Jurkat, Clone E6-1 (cell line): Measurements from ENCODE around the gene RBFOX1.
"Not testable (repeated sequence)": the region's sequence is repeated elsewhere in the genome, so short reads cannot be mapped to it uniquely, and the experiment has no call there.

Experiments
- DNase-seq: peaks from one replicate; pipeline ENCODE4 v3.0.0-alpha.2; 2011; ENCODE audit warnings: low read depth, low spot score
- H3K4me3 ChIP-seq: 2 replicates; pipeline ENCODE4 v1.5.1; 2011; ENCODE audit warnings: mild to moderate bottlenecking, low read length, control low read depth, moderate library complexity

The RBFOX1 gene

GRCh38 chr16:7442050-7442449 lies 109.4 kb downstream of the RBFOX1 start:
- no peak for DNase-seq

GRCh38 chr16:7443142-7443541 lies 110.5 kb downstream of the RBFOX1 start:
- DNase-seq, result no peak
- H3K4me3 ChIP-seq, result no peak overlapping the region

More at GRCh38 chr16:7442050-7442449, 109.4 kb downstream of the RBFOX1 start:
- H3K4me3 ChIP-seq, result no peak overlapping the region

- no peak for DNase-seq
- no peak overlapping the region for H3K4me3 ChIP-seq
These were observed 111.2 kb downstream of the RBFOX1 start for GRCh38 chr16:7443648-7444365.

GRCh38 chr16:7449306-7449705 lies 116.7 kb downstream of the RBFOX1 start:
- H3K4me3 ChIP-seq, result no peak overlapping the region
- DNase-seq, result no peak

GRCh38 chr16:7449808-7450207 lies 117.2 kb downstream of the RBFOX1 start:
- H3K4me3 ChIP-seq, result no peak overlapping the region
- DNase-seq, result no peak

- H3K4me3 ChIP-seq, result no peak overlapping the region
- DNase-seq, result no peak
These were observed 117.8 kb downstream of the RBFOX1 start for GRCh38 chr16:7450440-7450839.

- no peak for DNase-seq
- no peak overlapping the region for H3K4me3 ChIP-seq
These were observed 119.4 kb downstream of the RBFOX1 start for GRCh38 chr16:7452090-7452489.

GRCh38 chr16:7456211-7456610 lies 123.6 kb downstream of the RBFOX1 start:
- no peak for DNase-seq

GRCh38 chr16:7458144-7458543 lies 125.5 kb downstream of the RBFOX1 start:
- no peak overlapping the region for H3K4me3 ChIP-seq
- DNase-seq, result no peak

More at GRCh38 chr16:7456211-7456610, 123.6 kb downstream of the RBFOX1 start:
- H3K4me3 ChIP-seq, result no peak overlapping the region

- no peak overlapping the region for H3K4me3 ChIP-seq
- DNase-seq, result no peak
These were observed 137.7 kb downstream of the RBFOX1 start for GRCh38 chr16:7470344-7470743.

GRCh38 chr16:7471268-7471667 lies 138.6 kb downstream of the RBFOX1 start:
- DNase-seq, result no peak
- no peak overlapping the region for H3K4me3 ChIP-seq

- no peak for DNase-seq
- H3K4me3 ChIP-seq, result no peak overlapping the region
These were observed 149.4 kb downstream of the RBFOX1 start for GRCh38 chr16:7482032-7482431.

GRCh38 chr16:7482596-7483290 lies 150.1 kb downstream of the RBFOX1 start:
- H3K4me3 ChIP-seq, result no peak overlapping the region
- DNase-seq, result no peak

GRCh38 chr16:7487574-7488323 lies 155.1 kb downstream of the RBFOX1 start:
- no peak for DNase-seq
- no peak overlapping the region for H3K4me3 ChIP-seq

- DNase-seq, result no peak
These were observed 159.5 kb downstream of the RBFOX1 start for GRCh38 chr16:7492122-7492521.

GRCh38 chr16:7493133-7493532 lies 160.5 kb downstream of the RBFOX1 start:
- H3K4me3 ChIP-seq, result no peak overlapping the region

More at GRCh38 chr16:7492122-7492521, 159.5 kb downstream of the RBFOX1 start:
- H3K4me3 ChIP-seq, result no peak overlapping the region

GRCh38 chr16:7497691-7498090 lies 165.0 kb downstream of the RBFOX1 start:
- H3K4me3 ChIP-seq, result no peak overlapping the region
- DNase-seq, result no peak

More at GRCh38 chr16:7493133-7493532, 160.5 kb downstream of the RBFOX1 start:
- no peak for DNase-seq

- H3K4me3 ChIP-seq, result no peak overlapping the region
- DNase-seq, result no peak
These were observed 169.2 kb downstream of the RBFOX1 start for GRCh38 chr16:7501868-7502267.

GRCh38 chr16:7502591-7503157 lies 170.0 kb downstream of the RBFOX1 start:
- DNase-seq, H3K4me3 ChIP-seq: not testable (repeated sequence)

- DNase-seq, result no peak
- no peak overlapping the region for H3K4me3 ChIP-seq
These were observed 171.0 kb downstream of the RBFOX1 start for GRCh38 chr16:7503666-7504065.
